Measurements from ENCODE around the gene CASP10.
A peak's percentile ranks its signal among the peaks of the same experiment; 100 is the strongest.

The CASP10 gene

DNA sequence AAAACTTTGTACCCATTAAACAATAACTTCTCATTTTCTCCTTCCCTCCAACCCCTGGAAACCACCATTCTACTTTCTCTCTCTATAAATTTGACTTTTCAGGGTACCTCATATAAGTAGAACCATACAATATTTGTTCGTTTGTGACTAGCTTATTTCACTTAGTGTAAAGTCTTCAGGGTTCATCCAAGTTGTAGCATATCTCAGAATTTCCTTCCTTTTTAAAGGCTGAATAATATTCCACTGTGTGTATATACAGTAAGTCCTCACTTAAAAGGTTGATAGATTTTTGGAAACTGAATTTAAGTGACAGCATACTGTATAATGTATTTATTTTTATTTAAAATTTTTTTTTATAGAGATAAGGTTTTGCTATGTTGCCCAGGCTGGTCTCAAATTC lies 13.9 kb downstream of the CASP10 start:
- no peak for DNase-seq (ENCODE audit: low read depth)

DNA sequence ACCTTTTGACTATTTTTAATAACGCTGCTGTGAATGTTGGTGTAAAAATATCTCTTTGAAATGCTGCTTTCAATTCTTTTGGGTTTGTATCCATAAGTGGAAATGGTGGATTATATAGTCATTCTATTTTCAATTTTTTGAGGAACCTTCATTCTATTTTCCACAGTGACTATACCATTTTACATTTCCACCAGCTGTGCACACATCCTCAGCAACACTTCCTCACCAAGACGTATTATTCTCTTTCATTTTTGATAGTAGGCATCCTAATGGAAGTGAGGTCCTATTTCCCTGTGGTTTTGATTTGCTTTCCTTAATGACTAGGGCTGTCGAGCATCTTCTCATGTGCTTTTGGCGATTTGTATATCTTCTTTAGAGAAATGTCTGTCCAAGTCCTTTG lies 14.8 kb downstream of the CASP10 start:
- no peak for DNase-seq (ENCODE audit: low read depth)

DNA sequence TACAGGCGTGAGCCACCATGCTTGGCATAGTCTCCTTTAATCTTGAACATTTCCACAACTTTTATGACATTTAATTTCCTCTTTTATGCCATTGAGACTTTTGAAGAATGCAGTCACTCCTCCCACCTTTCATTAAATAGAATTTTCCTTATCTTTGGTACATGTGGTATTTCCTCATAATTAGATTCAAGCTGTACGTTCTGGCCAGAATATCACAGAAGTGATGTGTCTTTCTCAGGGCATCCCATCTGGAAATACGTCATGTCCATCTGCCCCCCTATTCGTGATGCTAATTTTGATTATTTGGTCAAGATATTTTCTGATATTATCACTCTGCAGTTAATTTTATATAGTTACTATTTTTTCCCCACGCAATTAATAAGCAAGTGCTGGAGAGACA lies 16.9 kb downstream of the CASP10 start:
- no peak for DNase-seq (ENCODE audit: low read depth)

DNA sequence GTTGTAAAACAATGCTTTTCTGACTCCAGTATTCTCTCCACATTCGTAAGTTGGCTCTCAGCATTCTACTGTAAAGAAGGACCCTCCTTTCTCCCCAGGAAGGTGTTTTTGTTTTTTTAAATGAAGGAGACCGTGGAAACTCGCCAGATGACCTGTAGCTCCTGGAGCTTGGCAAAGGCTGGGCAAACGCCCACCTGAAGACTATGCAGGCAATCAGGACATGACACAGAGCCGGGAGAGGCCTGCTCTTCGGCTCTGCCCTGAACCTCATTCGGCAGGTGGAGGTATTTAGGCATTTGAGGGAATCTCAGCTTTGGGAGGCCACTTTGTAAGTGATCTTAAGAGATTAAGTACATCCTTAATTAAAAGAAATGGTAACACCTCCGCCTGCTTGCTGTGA lies 17.4 kb downstream of the CASP10 start:
- no peak for DNase-seq (ENCODE audit: low read depth)

DNA sequence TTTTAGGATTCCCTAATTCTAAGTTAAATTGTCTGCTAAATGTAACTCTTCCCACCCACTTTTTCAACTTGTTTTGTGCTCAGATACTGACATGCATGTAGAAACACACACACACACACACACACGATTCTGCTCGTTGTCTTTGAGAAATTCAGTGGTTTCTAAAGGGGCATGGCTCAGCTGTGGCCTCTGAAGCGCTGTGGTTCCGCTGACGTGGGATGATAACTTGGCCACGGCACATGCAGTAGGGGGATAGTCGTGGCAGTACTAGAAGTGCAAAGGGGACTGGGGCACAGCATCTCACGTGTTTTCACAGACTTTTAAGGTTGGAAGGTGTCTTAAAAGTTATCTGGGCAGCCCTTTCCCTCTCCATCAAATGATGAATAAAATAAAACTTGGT lies 18.4 kb downstream of the CASP10 start:
- no peak for DNase-seq (ENCODE audit: low read depth)

DNA sequence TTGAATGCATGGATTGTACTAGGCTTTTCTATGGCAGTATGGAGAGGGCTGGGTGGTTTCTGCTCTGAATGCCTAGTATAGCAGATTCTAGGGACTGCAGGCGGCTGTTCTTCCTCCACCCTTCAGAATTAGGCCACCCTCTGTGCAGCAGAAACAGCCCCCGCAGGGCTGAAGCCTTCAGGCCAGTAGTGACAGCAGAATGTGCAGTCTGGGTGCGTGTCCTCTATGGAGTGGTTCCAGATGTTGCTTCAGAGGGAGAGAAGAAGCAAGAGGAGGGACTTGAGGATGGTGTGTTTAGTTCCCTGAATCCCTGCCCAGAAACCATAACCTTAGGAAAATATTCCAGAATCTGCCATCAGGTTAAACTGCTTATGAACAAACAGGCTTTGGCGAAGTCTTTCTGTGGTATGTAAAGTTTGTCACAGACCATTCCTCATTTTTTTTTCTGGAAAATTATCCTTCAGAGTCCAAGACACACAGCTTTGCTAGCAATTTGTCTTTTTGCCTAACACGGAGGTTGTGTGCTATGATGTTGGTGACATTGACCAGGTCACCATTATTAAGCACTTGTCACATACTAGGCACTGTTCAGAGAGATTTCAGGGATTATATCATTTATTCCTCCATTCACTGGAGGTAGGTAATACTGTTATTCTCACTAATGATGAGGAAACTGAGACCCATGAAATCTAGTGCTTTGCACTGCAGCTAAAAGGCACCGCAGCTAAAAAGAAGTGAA lies 21.1 kb downstream of the CASP10 start:
- no peak for DNase-seq (ENCODE audit: low read depth)

DNA sequence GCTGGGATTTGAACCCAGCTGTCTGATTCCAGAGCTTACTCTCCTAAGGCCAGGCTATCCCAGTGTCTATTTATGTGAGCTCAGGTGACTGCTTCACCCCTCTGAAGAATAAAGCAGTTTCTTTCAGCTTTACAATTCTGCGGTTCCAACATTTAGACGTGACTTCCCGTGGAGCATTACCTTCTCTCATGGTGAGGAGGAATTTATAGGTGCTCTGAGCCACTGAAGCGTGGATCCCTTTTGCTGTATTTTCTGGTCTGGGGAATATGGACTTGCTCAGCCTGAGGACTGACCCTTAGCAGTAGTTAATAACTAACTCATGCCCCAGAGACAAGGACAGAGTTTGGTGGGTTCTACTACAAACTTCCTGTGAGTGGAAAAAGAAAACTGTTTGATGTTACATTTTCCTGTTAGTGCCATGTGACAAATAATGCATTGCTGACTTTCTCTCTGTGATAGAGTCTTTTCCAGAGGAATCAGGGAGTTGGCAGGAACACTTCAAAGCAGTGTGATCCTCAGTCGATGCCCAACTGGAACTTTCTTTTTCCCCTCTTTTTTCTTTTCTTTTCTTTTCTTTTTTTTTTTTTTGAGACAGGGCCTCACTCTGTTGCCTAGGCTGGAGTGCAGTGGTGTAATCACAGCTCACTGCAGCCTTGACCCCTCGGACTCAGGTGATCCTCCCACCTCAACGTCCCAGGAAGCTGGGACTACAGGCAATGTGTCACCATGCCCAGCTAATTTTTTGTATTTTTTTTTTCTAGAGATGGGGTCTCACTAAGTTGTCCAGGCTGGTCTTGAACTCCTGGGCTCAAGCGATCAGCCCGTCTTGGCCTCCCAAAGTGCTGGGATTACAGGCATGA lies 21.9 kb downstream of the CASP10 start:
- no peak for DNase-seq (ENCODE audit: low read depth)

DNA sequence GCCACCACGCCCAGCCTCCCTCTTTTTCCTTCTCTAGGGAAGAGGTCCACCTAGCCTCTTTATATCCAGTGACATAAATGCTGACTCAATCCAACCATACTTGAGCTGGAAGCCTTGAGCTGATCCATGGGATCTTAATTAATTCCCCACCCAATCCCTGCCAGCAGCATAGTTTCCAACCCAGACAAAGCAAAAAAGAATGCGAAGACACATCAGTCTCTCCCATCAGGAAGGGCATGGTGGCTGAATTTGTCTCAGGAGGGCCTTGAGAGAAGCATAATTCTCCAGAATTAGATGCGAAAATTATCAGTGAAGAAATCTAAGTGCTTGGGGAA lies 22.5 kb downstream of the CASP10 start:
- no peak for DNase-seq (ENCODE audit: low read depth)

DNA sequence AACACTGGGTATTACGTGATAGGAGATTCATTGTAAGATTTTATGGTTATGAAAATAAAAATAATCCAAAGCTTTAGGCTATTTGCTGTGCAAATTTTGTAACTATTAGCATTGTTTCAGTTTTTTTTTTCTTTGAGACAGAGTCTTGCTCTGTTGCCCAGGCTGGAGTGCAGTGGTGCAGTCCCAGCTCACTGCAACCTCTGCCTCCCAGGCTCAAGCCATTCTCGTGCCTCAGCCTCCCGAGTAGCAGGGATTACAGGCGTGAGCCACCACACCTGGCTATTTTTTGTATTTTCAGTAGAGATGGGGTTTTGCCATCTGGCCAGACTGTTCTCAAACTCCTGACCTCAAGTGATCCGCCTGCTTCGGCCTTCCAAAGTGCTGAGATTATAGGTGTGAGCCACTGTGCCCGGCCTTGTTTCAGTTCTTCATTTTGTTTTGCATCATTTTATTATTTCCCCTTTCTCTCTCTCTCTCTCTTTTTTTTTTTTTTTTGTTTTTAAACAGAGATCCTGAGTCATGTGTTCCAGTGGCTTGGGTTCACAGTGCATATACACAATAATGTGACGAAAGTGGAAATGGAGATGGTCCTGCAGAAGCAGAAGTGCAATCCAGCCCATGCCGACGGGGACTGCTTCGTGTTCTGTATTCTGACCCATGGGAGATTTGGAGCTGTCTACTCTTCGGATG lies 25.8 kb downstream of the CASP10 start:
- no peak for DNase-seq (ENCODE audit: low read depth)

DNA sequence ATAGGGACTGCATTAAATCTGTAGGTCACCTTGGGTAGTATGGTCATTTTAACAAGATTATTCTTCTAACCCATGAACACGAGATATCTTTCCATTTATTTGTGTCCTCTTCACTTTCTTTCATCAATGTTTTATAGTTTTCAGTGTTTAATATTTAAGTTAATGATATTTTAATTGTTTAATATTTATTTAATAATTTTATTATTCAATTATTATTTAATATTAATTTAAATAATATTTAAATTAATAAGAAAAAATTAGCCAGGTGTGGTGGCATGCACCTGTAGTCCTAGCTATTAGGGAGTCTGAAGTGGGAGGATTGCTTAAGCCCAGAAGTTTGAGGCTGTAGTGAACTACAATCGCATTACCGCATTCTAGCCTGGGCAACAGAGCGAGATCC lies 33.0 kb downstream of the CASP10 start:
- DNase-seq (ENCODE audit: low read depth): no peak

DNA sequence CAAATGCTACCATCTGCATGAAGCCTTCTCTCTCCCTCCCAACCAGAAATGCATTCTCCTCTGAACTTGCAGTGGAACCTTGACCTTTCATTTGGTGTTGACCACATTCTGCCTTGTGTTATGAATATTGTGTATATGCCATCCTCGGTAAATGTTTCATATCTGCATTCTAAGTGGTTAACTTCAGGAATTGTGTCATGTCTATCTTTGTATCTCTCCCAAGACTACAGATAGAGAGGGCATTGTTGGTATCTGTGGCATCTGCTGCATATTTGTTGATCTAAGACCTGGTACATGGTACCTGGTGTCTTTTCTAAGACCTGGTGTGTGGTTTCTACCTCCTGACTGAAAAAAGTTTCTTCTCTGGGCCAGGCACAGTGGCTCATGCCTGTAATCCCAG lies 34.0 kb downstream of the CASP10 start:
- no peak for DNase-seq (ENCODE audit: low read depth)

DNA sequence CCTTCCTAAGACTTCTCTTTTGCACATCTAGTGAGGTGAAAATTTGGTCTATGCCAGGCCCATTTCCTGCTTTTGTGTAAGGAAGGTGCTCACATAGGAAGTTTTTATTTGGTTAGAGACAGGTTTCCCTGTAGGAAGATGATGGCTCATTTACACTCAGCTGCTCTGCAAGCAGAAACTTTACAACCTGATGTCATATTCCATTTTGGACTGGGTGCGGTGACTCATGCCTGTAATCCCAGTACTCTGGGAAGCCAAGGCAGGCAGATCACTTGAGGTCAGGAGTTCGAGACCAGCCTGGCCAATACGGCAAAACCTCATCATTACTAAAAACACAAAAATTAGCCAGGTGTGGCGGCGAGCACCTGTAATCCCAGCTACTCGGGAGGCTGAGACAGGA lies 35.8 kb downstream of the CASP10 start:
- DNase-seq (ENCODE audit: low read depth): no peak

DNA sequence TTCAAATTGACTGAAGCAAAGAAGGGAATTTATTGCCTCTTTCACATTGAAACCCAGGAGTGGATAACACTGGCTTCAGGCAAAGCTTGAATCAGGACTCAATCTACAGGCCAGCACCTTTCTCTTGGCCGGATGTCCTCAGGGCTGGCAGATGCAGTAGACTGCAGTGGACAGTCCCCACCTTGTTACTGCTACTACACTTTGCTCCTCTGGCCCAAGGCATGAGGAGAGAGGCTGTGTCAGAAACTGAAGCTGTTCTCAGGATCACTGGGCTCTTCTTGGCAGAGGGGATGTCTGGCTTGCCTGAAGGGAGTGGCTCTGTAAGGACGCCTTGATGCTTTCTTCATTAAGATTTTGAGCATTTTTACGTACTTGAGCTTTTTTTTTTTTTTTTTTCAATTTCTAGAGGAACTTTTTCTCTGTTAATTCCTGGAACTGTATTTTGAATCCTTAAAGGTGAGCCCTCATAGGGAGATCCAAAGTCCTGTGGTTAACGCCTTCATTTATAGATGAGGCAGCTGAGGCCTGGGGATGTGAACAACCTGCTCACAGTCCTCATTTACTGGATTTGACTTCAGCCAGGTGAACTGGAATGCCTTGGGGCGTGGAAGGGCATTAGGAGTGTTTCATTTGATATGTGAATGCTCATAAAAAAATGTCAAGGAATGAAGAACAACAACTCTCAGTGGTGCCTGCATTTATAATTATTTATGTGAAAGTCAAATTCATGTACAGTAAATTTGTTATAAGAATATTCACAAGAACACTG lies 36.6 kb downstream of the CASP10 start:
- DNase-seq (ENCODE audit: low read depth): no peak

DNA sequence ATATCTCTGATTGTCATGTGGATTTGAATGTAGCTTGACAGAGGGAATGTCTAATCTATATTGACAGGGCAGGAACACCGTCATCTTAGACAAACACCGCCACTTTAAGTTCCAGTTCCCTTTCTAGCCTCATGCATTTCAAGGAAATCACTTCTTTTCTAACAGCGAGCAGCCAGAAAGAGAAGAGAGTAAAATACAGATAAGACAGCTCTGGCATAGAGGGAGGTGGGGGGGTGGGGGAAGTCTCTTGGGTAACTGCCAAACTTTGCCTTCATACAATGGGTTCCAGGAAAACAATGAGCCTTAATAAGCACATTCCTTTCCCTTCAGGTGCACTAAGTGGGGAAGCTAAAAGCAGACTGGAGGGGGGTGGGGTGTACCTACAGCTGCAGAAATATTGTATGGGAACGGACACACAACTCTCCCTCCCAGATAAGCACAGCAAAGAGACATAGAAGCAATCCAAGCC lies 37.2 kb downstream of the CASP10 start:
- no peak for DNase-seq (ENCODE audit: low read depth)

DNA sequence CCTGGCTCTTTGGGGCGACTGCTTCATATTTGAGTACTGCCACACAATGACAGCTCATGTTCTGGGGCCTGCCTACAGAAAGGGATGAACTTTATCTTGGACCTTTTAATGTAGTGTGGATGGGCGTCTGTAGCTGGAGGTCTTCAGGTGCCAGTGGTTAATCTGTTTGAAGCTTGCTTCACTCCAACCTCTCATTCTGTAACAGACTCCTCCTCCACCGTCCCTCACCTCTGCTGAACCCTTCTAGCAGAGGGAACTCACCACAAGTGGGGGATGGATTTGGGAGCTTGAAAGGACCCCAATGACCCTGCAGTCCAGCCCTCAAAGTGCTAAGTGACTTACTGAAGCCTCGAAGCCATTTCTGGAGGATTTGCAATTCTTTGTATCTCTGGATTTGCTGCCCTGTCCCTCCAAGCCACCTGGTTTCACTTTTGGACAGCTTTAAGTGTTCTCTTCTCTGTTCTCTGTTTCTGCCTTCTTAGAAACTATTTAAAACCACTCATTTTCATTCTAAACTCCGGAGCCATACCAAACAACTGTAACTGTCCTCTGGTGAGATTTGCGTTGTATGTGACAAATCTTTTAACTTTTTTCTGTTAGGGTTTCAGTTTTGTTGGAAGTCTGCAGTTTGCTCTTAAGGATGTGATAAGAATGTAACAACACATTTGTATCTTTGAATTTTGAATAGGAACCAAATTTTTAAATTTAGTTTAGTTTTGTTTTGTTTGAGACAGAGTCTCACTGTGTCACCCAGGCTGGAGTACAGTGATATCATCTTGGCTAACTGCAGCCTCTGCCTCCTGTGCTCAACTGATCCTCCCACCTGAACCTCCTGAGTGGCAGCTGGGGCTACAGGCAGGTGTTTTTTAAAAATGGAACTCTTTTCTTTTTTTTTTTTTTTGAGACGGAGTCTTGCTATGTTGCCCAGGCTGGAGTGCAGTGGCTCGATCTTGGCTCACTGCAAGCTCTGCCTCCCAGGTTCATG lies 40.4 kb downstream of the CASP10 start:
- DNase-seq (ENCODE audit: low read depth): no peak

DNA sequence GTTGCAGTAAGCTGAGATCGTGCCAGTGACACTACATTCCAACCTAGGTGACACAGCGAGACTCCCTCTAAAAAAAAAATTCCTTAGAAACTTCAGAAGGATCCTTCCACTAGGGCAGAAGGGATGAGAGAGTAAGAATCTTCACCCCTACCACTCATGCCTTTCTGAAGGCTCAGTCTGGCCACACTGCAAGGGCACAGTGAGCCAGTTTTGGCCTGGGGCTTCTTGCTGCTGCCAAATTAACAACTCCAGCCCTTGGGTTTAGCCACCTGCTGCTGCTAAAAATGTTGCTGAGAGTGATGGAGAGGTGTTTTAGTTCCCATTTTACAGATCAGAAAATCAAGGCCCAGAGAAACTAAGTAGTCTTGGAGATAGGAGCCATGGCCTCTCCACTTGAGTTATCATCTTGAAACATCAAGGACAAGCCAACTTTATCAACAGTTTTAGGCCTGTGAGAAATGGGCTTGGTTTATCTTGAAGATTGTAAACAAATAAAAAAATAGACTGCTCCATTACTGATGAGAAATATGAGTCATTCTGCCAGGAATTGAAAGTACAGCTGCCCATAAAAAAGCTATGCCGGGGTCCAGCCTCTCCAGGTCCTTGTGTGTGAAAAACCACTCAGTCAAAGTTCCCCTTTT lies 45.5 kb downstream of the CASP10 start:
- no peak for DNase-seq (ENCODE audit: low read depth)

DNA sequence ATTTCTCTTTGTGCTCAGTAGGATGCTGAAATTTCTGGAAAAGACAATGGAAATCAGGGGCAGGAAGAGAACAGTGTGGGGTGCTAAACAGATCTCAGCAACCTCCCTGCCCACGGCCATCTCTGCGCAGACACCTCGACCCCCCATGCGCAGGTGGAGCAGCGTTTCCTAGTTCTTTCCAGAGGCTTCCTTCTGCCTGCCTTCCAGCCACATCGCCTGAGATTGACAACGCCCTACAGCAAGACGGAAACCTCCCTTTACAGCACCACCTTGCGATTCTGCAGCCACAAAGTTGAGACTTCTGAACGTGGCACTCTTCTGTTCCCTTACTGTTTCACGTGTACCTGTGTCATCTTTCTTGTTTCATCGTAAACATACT lies 46.0 kb downstream of the CASP10 start:
- DNase-seq (ENCODE audit: low read depth): no peak

DNA sequence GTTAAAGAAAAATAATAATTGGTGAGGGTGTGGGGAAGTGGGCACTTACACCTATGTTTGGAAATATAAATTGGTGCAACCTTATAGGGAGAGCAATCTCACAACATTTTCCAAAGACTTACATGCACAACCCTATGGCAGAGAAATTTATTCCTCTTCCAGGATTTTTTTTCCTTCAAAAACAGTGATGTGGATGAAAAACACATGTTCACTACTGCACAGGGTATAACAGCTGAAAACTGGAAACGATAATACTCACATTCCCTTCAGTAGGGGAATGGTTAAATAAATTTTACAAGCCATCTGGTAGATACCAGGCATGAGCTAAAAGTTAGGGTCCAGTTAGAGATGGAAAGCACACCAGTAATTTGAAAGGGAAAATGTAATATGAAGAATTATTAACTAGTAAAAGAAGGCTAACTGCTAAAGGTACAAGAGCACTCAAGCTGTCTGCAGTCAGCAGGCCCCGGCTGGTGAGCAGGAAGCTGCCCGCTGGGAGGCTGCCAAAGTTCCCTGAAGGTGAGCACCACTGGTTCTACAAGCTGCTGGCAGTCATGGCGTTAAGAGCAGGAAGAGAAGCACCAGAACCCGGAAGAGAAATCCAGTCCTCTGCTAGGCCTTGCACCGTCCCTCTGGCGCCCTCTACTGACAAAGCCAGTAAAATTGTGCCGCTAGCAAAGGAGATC lies 49.0 kb downstream of the CASP10 start:
- peak; percentile 81 for DNase-seq (ENCODE audit: low read depth)

DNA sequence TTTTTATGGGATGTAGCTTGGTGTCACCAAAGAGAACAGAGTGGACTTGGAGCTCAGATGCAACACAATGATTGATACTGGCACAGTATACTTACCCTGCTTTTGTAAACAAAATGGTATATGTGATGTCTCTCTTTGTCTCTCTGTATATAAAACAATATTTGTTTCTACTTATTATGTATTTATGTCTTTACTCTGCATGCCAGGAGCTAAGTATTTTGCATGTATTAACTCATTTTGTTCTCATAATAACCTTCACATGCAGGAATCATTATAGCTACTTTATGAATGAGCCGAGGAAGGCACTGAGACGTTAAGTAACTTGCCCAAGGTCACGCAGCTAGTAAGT lies 49.5 kb downstream of the CASP10 start:
- DNase-seq (ENCODE audit: low read depth): no peak

DNA sequence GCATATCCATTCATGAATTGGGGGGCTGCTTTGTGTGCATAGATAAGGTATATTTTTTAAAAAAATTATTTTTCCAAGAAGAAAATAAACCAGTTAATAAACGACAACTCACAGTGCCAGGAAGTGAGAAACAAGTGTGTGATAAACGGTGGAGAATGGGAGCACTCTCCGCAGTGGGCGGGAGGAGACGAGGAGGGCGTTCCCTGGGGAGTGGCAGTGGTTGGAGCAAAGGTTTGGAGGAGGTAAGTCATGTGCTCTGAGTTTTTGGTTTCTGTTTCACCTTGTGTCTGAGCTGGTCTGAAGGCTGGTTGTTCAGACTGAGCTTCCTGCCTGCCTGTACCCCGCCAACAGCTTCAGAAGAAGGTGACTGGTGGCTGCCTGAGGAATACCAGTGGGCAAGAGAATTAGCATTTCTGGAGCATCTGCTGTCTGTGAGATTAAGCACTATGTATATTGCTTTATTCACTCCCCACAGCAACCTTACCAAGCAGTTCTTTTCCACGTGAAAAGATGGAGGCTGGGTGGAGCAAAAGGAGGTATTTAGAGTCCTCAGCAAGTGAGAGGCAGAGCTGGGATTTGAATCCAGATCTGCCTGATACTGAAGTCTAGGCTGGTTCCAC lies 50.4 kb downstream of the CASP10 start:
- DNase-seq (ENCODE audit: low read depth): peak; percentile 67
